Body of pancreas (tissue), 4 donors: Measurements from ENCODE around the gene RAB11A.

ENCODE experiments used
- POLR2A ChIP-seq, 3 donors: fragments of 450-650 bp; IDR thresholded peaks; one replicate each; pipeline ENCODE4 v1.6.1; 2016; ENCODE audit warnings: antibody characterized with exemption in 3 of 3, mild to moderate bottlenecking in 2 of 3
- TF ChIP-seq, protein P1 (sequence below), 7 experiments: fragments of 450-650 bp in 4 of 7; fragments of 200-600 bp in 3 of 7; sonication (generic) in 3 of 7; IDR thresholded peaks; one replicate each; pipeline ENCODE4 v1.5.1; 2016 to 2019; ENCODE audit warnings: antibody characterized with exemption in 7 of 7

DNA sequence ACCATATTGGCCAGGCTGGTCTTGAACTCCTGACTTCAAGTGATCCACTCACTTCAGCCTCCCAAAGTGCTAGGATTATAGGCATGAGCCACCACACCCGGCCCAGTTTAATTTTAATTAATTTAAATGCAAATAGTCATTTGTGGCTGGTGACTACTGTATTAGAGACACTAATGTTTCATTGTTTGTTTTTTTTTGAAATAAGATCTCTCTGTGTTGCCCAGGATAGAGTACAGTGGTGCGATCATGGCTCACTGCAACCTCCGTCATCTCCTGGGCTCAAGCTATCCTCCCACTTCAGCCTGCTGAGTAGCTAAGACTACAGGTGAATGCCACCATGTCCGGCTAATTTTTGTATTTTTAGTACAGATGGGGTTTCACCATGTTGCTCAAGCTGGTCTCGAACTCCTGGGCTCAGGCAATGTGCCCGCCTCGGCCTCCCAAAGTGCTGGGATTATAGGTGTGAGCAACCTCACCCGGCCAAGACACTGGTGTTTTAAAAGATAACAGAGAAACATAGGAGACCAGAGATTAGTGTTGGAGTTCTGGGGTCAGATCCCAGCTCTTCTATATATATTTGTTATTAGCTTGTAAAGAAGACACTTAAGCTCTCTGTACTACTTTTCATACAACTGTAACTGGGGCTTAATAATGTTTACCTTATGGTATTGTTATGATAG lies 34.5 kb upstream of the RAB11A start:
- TF ChIP-seq, protein P1, sequence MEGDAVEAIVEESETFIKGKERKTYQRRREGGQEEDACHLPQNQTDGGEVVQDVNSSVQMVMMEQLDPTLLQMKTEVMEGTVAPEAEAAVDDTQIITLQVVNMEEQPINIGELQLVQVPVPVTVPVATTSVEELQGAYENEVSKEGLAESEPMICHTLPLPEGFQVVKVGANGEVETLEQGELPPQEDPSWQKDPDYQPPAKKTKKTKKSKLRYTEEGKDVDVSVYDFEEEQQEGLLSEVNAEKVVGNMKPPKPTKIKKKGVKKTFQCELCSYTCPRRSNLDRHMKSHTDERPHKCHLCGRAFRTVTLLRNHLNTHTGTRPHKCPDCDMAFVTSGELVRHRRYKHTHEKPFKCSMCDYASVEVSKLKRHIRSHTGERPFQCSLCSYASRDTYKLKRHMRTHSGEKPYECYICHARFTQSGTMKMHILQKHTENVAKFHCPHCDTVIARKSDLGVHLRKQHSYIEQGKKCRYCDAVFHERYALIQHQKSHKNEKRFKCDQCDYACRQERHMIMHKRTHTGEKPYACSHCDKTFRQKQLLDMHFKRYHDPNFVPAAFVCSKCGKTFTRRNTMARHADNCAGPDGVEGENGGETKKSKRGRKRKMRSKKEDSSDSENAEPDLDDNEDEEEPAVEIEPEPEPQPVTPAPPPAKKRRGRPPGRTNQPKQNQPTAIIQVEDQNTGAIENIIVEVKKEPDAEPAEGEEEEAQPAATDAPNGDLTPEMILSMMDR (IDR thresholded peaks at IDR 0.05), result no peak
- TF ChIP-seq POLR2A (IDR thresholded peaks at IDR 0.05), result no peak
